Measurements from ENCODE around the gene SNX10. TPM values are rescaled to one million over a fixed set of nuclear protein-coding genes. Genes with fewer than 3 reads are reported as not detected.

Gene SNX10
- total RNA-seq, 2 donors from 2014 or later: 1.3 to 6.7 TPM

DNA sequence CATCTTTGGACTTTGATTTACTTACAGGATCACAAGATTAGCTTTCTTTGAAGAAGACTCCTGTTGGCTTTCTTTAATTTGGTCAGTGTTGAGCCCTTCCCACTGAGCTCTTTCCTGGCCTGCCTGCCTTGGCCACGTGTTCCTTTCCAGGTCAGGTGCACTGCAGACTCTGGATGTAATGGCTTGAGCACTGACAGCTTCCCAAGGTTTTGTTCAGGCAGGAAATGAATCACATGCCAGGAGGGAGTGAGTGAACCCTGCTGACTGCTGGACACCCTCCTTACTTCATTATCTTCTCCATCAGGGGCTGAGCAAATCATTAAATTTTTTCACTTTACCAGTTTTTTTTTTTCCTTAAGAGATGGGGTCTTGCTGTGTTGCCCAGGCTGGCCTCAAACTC is 29.8 kb downstream of the SNX10 start:
- WGBS, 2 donors: 60 to 61% methylated on average over 1 of the region's 1 CpG
- Histone ChIP-seq H3K4me1 (peaks cover 22% of the 10 kb centered on the region), H3K27ac (no peak overlapping the region), H3K9me3 (no peaks in the 10 kb centered on the region), H3K4me3 (no peak overlapping the region), H3K36me3 (replicated peaks in 1 of 2; ENCODE audit: insufficient read depth in 1 of 2, low read depth in 2 of 2) (no peaks in the 10 kb centered on the region), H3K27me3 (no peaks in the 10 kb centered on the region)
- TF ChIP-seq, protein P1, sequence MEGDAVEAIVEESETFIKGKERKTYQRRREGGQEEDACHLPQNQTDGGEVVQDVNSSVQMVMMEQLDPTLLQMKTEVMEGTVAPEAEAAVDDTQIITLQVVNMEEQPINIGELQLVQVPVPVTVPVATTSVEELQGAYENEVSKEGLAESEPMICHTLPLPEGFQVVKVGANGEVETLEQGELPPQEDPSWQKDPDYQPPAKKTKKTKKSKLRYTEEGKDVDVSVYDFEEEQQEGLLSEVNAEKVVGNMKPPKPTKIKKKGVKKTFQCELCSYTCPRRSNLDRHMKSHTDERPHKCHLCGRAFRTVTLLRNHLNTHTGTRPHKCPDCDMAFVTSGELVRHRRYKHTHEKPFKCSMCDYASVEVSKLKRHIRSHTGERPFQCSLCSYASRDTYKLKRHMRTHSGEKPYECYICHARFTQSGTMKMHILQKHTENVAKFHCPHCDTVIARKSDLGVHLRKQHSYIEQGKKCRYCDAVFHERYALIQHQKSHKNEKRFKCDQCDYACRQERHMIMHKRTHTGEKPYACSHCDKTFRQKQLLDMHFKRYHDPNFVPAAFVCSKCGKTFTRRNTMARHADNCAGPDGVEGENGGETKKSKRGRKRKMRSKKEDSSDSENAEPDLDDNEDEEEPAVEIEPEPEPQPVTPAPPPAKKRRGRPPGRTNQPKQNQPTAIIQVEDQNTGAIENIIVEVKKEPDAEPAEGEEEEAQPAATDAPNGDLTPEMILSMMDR (IDR thresholded peaks at IDR 0.05): no peak
- TF ChIP-seq POLR2A (IDR thresholded peaks at IDR 0.05): no peak
- no peak for ATAC-seq
- intact Hi-C loops (cut with DNase I): no loop called here
- DNase-seq: no peak

DNA sequence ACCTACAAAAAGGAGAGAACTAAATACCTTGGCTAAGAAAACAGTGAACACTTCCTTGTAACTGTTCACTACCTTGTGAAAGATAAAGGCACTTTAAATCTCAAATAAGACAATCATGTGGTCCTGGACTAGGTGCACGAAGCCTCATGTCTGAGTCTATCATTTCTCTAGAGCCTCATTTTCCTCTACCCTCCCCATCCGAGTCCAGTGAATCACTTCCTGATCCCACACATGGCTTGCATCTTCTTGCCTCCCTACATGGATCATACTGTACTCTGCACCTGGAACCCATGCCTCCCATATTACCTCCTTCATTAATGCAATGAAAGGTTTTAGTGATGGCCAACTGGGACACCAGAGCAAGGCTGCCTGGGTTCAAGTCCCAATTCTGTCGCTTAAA is 34.5 kb downstream of the SNX10 start:
- H3K4me1 ChIP-seq: peaks cover 4% of the 10 kb centered on the region
- ATAC-seq (no peak), DNase-seq (no peak)
- no peaks in the 10 kb centered on the region for H3K9me3 ChIP-seq
- intact Hi-C loops (cut with DNase I): no loop called here
- TF ChIP-seq, protein P1 (IDR thresholded peaks at IDR 0.05): no peak
- TF ChIP-seq POLR2A (IDR thresholded peaks at IDR 0.05): no peak
- whole genome bisulfite sequencing, 2 donors: 89 to 96% methylated on average over 3 of the region's 3 CpGs
- no peaks in the 10 kb centered on the region for H3K27me3 ChIP-seq
- no peaks in the 10 kb centered on the region for H3K36me3 ChIP-seq (replicated peaks in 1 of 2; ENCODE audit: insufficient read depth in 1 of 2, low read depth in 2 of 2)
- no peak overlapping the region for H3K27ac ChIP-seq
- H3K4me3 ChIP-seq: no peak overlapping the region

DNA sequence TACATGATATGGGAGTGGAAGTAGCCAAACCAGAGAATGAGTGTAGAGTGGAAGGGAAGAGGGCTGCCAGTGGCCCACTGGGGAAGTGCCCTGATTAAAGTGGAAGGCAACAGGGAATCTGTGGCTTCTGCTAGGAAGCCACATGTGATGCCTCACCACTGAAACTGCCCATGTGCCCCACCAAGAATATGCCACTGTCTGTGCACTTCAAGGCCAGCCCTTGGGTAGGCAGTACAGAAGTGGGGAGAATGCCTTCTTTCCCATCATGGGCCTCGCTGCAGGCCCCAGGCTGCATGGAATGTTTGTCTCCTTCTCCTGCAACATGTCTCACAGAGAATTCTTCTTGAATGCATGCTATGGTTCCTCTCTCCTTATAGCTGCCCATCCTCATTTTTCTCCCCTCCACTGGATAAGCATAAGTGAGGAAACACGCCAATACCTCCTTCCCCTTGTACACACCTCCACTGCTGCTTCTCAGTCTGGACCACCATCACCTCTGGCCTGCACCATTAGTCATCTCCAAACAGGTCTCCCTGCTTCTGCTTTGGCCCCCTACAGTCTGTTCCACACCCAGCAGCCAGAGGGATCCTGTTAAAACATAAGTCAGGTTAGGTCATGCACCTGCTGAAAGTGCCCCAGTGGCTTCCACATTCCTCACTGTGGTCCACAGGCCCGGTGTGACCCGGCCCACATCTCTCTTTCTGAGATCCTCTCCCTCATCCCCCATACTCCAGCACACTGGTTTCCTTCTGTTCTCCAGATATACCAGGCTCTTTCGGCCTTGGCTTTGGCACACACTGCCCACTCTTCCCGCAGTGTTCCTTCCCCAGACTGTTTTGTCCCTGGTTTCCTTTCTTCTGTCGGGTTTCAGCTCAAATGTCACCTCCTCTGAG is 37.1 kb downstream of the SNX10 start:
- WGBS, 2 donors: 93 to 94% methylated on average over 7 of the region's 7 CpGs
- TF ChIP-seq, protein P1 (IDR thresholded peaks at IDR 0.05): no peak
- TF ChIP-seq POLR2A (IDR thresholded peaks at IDR 0.05): no peak
- DNase-seq (no peak), ATAC-seq (no peak)
- no peaks in the 10 kb centered on the region for H3K9me3 ChIP-seq
- H3K36me3 ChIP-seq (replicated peaks in 1 of 2; ENCODE audit: insufficient read depth in 1 of 2, low read depth in 2 of 2): no peaks in the 10 kb centered on the region
- intact Hi-C loops (cut with DNase I): no loop called here
- H3K27ac ChIP-seq: no peak overlapping the region
- H3K4me3 ChIP-seq: no peak overlapping the region
- H3K27me3 ChIP-seq: no peaks in the 10 kb centered on the region
- H3K4me1 ChIP-seq: no peaks in the 10 kb centered on the region

DNA sequence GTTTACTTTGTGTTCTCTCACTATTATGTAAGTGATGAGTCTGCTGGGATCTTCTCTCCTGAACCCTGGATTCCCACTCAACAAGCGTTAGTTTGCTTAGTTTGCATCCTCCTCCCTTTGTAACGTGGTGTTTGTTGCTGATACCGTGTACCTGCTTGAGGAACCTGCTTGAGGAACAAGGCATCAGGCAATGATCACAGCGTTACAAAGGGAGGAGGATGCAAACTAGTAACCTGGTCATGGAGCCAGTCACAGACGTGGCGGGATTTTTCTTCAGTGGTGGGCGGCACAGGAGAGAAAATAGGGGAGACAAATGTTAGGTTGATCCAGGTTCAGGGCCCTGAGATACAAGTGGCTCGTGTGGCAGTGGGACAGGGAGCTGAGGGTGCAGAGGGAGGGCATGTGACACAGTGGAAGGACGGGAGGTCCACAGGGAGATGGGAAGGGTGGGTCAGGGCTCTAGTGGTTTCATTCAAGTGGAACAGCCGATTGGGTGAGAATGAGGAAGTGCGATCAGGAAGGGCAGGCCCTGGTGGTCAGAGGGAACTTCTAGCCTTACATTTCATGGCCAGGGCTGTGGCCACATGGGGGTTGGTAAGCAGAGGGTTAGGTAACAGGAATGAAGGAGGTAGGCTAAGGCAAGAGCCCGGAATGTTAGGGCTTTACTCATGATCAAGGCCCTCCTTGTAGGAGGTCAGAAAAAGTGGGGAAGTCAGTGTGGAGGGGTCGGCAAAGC is 38.0 kb downstream of the SNX10 start:
- WGBS, 2 donors: 87% methylated on average over 13 of the region's 13 CpGs
- Histone ChIP-seq H3K9me3 (no peaks in the 10 kb centered on the region), H3K4me3 (no peak overlapping the region), H3K36me3 (replicated peaks in 1 of 2; ENCODE audit: insufficient read depth in 1 of 2, low read depth in 2 of 2) (no peaks in the 10 kb centered on the region), H3K4me1 (no peaks in the 10 kb centered on the region), H3K27me3 (no peaks in the 10 kb centered on the region), H3K27ac (no peak overlapping the region)
- peak in 2 of 4 donors; percentile 5 to 45 for DNase-seq
- intact Hi-C loops (cut with DNase I): no loop called here
- TF ChIP-seq POLR2A (IDR thresholded peaks at IDR 0.05): no peak
- TF ChIP-seq, protein P1 (IDR thresholded peaks at IDR 0.05): no peak
- ATAC-seq: peak; percentile 18

All from body of pancreas (tissue), 4 donors.